HFFc6 (cell line): Measurements from ENCODE around the gene CD58. TPM values are rescaled to one million over a fixed set of nuclear protein-coding genes. Genes with fewer than 3 reads are reported as not detected.

Experiments used
- DNase-seq: peaks from one replicate; pipeline ENCODE4 v3.0.0-alpha.2; 2018
- H3K27ac Mint-ChIP-seq: 2 replicates; pipeline ENCODE4 v1.8.0; 2020; ENCODE audit warnings: mild to moderate bottlenecking, mixed read lengths
- H3K27me3 Mint-ChIP-seq: 2 replicates; pipeline ENCODE4 v1.8.0; 2021; ENCODE audit warnings: mild to moderate bottlenecking, moderate library complexity, mixed read lengths; ENCODE audit not compliant: insufficient read depth
- H3K36me3 Mint-ChIP-seq: 2 replicates; pipeline ENCODE4 v1.8.0; 2021; ENCODE audit warnings: low read depth, mixed read lengths
- H3K4me1 Mint-ChIP-seq: 2 replicates; pipeline ENCODE4 v1.8.0; 2020; ENCODE audit warnings: low read depth, mixed read lengths
- H3K4me3 Mint-ChIP-seq: 2 replicates; pipeline ENCODE4 v1.8.0; 2020; ENCODE audit warnings: mild to moderate bottlenecking, moderate library complexity, mixed read lengths
- H3K9me3 Mint-ChIP-seq: 2 replicates; pipeline ENCODE4 v1.8.0; 2020; ENCODE audit warnings: mild to moderate bottlenecking, mixed read lengths
- CTCF ChIP-seq: fragments of 200-600 bp; sonication (generic); IDR thresholded peaks from 2 replicates; pipeline ENCODE4 v1.5.0; 2021; ENCODE audit warnings: antibody characterized with exemption, mild to moderate bottlenecking
- total RNA-seq, 6 experiments: library from RNA; stranded (reverse); fragmentation: NEBNext Ultra II Directional; extraction: Animal tissue kit (Norgen Biotek cat#: 25700); gene quantifications; 2 replicates in 1 of 6; 3 replicates in 5 of 6; pipeline ENCODE4 v1.2.3, GENCODE V29; 2021

The CD58 gene
- total RNA-seq, 6 experiments from 2014 or later: 6.6 to 9.5 (median 8.5) TPM

- no peak for TF ChIP-seq CTCF
- Mint-ChIP-seq H3K27me3 (peaks cover 23% of the 10 kb centered on the region), H3K36me3 (no peaks in the 10 kb centered on the region), H3K4me1 (peaks cover 8% of the 10 kb centered on the region), H3K9me3 (no peaks in the 10 kb centered on the region), H3K4me3 (no peak overlapping the region), H3K27ac (no peak overlapping the region)
- no peak for DNase-seq
Measured at GRCh38 chr1:116579259-116579875, 8.5 kb upstream of the CD58 start.

DNA sequence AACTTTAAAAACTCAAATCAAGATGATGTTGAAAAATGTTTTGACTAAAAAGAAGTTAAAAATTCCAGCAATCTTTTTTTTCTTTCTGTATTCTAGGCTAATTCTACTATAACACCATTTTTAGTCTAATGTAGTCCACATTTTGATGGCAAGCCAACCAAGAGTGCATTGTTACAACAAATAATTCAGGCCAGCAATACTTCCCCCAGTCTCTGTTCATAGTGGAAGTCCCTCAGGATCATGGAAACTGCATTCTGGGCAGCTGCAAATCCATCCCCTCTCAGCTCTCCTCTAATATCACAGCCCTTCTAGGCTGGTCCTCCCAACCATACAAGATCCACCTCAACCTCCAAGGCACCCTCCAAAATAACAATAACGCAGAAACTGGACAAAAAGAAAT lies 7.8 kb upstream of the CD58 start:
- Mint-ChIP-seq H3K27me3 (peaks cover 25% of the 10 kb centered on the region), H3K4me1 (peaks cover 16% of the 10 kb centered on the region), H3K9me3 (no peaks in the 10 kb centered on the region), H3K27ac (no peak overlapping the region), H3K4me3 (no peak overlapping the region), H3K36me3 (no peaks in the 10 kb centered on the region)
- TF ChIP-seq CTCF: no peak
- no peak for DNase-seq

- H3K4me3 Mint-ChIP-seq: no peak overlapping the region
- H3K4me1 Mint-ChIP-seq: peaks cover 24% of the 10 kb centered on the region
- no peaks in the 10 kb centered on the region for H3K36me3 Mint-ChIP-seq
- no peak for DNase-seq
- H3K27me3 Mint-ChIP-seq: peaks cover 18% of the 10 kb centered on the region
- H3K27ac Mint-ChIP-seq: no peak overlapping the region
- TF ChIP-seq CTCF: no peak
- H3K9me3 Mint-ChIP-seq: no peaks in the 10 kb centered on the region
Measured at GRCh38 chr1:116577759-116578314, 7.0 kb upstream of the CD58 start.

- H3K36me3 Mint-ChIP-seq: no peaks in the 10 kb centered on the region
- no peak overlapping the region for H3K4me3 Mint-ChIP-seq
- peaks cover 22% of the 10 kb centered on the region for H3K27me3 Mint-ChIP-seq
- peak; percentile 93 for TF ChIP-seq CTCF
- DNase-seq: peak; percentile 48
- H3K4me1 Mint-ChIP-seq: peaks cover 38% of the 10 kb centered on the region
- H3K27ac Mint-ChIP-seq: no peak overlapping the region
- H3K9me3 Mint-ChIP-seq: no peaks in the 10 kb centered on the region
Measured at GRCh38 chr1:116574581-116575291, 3.9 kb upstream of the CD58 start.

- TF ChIP-seq CTCF: no peak
- Mint-ChIP-seq H3K27me3 (peaks cover 20% of the 10 kb centered on the region), H3K4me1 (peaks cover 49% of the 10 kb centered on the region), H3K9me3 (no peaks in the 10 kb centered on the region), H3K4me3 (no peak overlapping the region), H3K27ac (no peak overlapping the region), H3K36me3 (no peaks in the 10 kb centered on the region; the same call in 1 of the 2 replicates)
- DNase-seq: no peak
Measured at GRCh38 chr1:116573431-116574095, 2.7 kb upstream of the CD58 start.
